SJCRH30 (cell line): ENCODE data around the gene HBA1. TPM values are rescaled to one million over a fixed set of nuclear protein-coding genes. Genes with fewer than 3 reads are reported as not detected.
"Not testable (repeated sequence)": the region's sequence is repeated elsewhere in the genome, so short reads cannot be mapped to it uniquely, and the experiment has no call there.

Experiments used
- DNase-seq, 2 experiments: peaks; one replicate each; pipeline ENCODE4 v3.0.0-alpha.2; 2015 to 2020
- H3K27ac ChIP-seq: fragments of 250-450 bp; sonication (Bioruptor Pico); 2 replicates; pipeline ENCODE4 v1.5.1; 2020; ENCODE audit warnings: mild to moderate bottlenecking, moderate library complexity
- H3K27me3 ChIP-seq: fragments of 250-450 bp; sonication (Bioruptor Pico); 2 replicates; pipeline ENCODE4 v1.5.1; 2020; ENCODE audit warnings: mild to moderate bottlenecking, moderate library complexity
- H3K36me3 ChIP-seq: fragments of 250-450 bp; sonication (Bioruptor Pico); 2 replicates; pipeline ENCODE4 v1.5.1; 2020; ENCODE audit warnings: mild to moderate bottlenecking, moderate library complexity
- H3K4me1 ChIP-seq: fragments of 250-450 bp; sonication (Bioruptor Pico); 2 replicates; pipeline ENCODE4 v1.5.1; 2020; ENCODE audit warnings: mild to moderate bottlenecking, moderate library complexity
- H3K4me3 ChIP-seq: fragments of 250-450 bp; sonication (Bioruptor Pico); 2 replicates; pipeline ENCODE4 v1.5.1; 2020; ENCODE audit warnings: mild to moderate bottlenecking, moderate library complexity
- H3K9me3 ChIP-seq: fragments of 250-450 bp; sonication (Bioruptor Pico); replicated peaks from 2 replicates; pipeline ENCODE4 v1.5.1; 2020; ENCODE audit warnings: mild to moderate bottlenecking, moderate library complexity
- total RNA-seq: library from RNA; depleted of rRNA; stranded (reverse); fragments of >200 nt; shearing (Covaris generic); gene quantifications from 2 replicates; pipeline ENCODE4 v1.2.3, GENCODE V29; 2014; rRNA removed

Gene HBA1
- 0.33 TPM in 1 of 2 replicates, not detected in the other for total RNA-seq

DNA sequence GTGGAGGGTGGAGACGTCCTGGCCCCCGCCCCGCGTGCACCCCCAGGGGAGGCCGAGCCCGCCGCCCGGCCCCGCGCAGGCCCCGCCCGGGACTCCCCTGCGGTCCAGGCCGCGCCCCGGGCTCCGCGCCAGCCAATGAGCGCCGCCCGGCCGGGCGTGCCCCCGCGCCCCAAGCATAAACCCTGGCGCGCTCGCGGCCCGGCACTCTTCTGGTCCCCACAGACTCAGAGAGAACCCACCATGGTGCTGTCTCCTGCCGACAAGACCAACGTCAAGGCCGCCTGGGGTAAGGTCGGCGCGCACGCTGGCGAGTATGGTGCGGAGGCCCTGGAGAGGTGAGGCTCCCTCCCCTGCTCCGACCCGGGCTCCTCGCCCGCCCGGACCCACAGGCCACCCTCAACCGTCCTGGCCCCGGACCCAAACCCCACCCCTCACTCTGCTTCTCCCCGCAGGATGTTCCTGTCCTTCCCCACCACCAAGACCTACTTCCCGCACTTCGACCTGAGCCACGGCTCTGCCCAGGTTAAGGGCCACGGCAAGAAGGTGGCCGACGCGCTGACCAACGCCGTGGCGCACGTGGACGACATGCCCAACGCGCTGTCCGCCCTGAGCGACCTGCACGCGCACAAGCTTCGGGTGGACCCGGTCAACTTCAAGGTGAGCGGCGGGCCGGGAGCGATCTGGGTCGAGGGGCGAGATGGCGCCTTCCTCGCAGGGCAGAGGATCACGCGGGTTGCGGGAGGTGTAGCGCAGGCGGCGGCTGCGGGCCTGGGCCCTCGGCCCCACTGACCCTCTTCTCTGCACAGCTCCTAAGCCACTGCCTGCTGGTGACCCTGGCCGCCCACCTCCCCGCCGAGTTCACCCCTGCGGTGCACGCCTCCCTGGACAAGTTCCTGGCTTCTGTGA, at the start of gene HBA1:
TSS of gene HBA1 (plus strand) at position 204 of the 906 bp plus-strand sequence. CDS start at position 241, 37 bp downstream.
- H3K27ac ChIP-seq, H3K36me3 ChIP-seq, H3K4me3 ChIP-seq, DNase-seq, H3K9me3 ChIP-seq, H3K4me1 ChIP-seq, H3K27me3 ChIP-seq: not testable (repeated sequence)

DNA sequence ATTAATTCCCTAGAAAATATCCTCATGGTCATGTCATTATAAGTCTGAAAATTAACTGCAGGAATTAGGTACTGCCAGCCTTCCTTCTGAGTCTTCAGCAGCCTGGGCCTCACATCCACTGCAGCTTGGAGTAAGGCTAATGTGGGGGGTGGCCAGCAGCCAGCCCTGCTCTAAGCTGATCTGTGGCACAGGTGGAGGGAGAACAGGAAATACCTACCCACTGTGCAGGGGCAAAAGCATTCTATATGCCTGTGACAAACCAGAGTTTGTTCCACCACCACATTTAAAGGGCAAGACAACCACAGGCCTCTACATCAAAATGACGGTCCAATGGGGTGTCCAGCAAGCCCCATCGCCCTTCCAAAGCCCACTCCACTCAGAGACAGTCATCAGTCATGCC, 47.4 kb upstream of the HBA1 start:
- Histone ChIP-seq H3K9me3 (no peaks in the 10 kb centered on the region), H3K27me3 (no peaks in the 10 kb centered on the region), H3K27ac (no peak overlapping the region), H3K4me1 (no peaks in the 10 kb centered on the region), H3K4me3 (no peak overlapping the region), H3K36me3 (no peaks in the 10 kb centered on the region)
- no peak for DNase-seq

DNA sequence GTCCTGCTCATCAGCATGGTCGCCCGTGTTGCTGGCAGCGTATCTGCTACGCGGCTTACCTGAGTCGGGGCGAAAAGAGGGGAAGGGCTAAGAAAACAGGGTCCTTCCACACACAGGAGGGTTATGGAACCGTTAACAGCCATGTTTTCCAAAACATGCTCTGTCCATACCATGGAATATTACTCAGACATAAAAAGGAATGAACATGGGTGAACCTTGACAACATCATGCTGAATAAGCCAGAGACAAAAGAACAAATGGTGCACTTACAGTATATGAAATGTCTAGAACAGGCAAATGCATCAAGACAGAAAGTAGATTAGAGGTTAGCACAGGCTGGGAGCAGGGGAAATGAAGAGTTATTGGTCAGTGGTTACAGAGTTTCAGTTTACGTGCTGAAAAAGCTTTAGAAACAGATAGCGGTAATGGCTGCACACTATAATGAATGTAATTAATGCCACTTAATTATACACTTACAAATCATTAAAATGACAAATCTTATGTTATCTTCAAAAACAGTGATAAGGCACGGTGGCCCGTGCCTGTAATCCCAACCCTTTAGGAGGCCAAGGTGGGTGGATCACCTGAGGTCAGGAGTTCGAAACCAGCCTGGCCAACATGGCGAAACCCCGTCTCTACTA, 45.8 kb upstream of the HBA1 start:
- H3K9me3 ChIP-seq, result no peaks in the 10 kb centered on the region
- no peak for DNase-seq
- H3K36me3 ChIP-seq, result no peaks in the 10 kb centered on the region
- H3K27me3 ChIP-seq, result no peaks in the 10 kb centered on the region
- no peak overlapping the region for H3K27ac ChIP-seq
- H3K4me3 ChIP-seq, result no peak overlapping the region
- no peaks in the 10 kb centered on the region for H3K4me1 ChIP-seq

DNA sequence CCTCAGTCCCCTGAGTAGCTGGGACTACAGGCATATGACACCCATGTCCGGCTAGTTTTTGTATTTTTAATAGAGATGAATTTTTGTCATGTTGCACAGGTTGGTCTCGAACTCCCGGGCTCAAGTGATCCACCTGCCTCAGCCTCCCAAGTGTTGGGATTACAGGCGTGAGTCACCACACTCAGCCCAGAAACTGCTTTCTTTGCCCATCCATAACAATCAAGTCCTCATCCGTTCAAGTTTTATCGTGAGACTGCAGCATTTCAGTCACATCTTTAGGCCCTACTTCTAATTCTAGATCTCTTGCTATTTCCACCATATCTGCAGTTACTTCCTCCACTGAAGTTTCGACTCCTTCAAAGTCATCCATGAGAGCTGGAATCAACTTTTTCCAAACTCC, 44.4 kb upstream of the HBA1 start:
- no peaks in the 10 kb centered on the region for H3K4me1 ChIP-seq
- no peaks in the 10 kb centered on the region for H3K36me3 ChIP-seq
- H3K27ac ChIP-seq, result no peak overlapping the region
- no peaks in the 10 kb centered on the region for H3K9me3 ChIP-seq
- no peak for DNase-seq
- H3K4me3 ChIP-seq, result no peak overlapping the region
- no peaks in the 10 kb centered on the region for H3K27me3 ChIP-seq

DNA sequence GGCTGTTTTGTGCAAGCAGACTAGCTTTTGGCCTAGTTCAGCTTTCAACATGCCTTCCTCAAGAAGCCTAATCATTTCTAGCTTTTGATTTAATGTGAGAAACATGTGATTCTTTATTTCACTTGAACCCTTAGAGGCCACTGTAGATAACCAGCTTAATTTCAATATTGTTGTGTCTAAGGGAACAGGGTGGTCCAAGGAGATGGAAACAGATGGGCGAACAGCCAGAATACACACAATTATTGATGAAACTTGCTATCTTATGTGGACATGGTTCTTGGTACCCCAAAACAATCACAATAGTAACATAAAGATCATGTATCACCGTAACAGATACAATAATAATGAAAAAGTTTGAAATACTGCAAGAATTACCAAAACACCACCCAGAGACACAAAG, 42.8 kb upstream of the HBA1 start:
- H3K27me3 ChIP-seq, result no peaks in the 10 kb centered on the region
- H3K36me3 ChIP-seq, result no peaks in the 10 kb centered on the region
- no peak for DNase-seq
- no peak overlapping the region for H3K4me3 ChIP-seq
- no peaks in the 10 kb centered on the region for H3K4me1 ChIP-seq
- H3K27ac ChIP-seq, result no peak overlapping the region
- H3K9me3 ChIP-seq, result no peaks in the 10 kb centered on the region

DNA sequence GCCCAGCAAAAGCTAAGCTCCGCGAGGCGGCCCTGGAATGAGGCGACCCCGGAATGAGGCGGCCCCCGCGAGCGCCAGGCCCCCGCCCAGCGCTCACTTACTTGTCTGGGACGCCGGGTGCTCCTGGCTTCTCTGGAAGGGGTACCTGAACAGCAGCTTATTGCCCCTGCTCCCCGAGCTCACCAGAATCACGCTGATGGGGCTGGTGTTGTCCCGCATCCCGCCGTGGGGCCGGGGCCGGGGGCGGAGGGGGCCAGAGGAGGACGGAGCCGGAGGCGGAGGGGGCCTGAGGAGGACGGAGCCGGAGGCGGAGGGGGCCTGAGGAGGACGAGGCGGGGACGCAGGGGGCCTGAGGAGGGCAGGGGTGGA, 38.4 kb upstream of the HBA1 start:
- Histone ChIP-seq H3K27ac (peak overlapping the region; percentile 52), H3K4me1 (no peaks in the 10 kb centered on the region), H3K27me3 (no peaks in the 10 kb centered on the region), H3K36me3 (no peaks in the 10 kb centered on the region), H3K4me3 (peak overlapping the region; percentile 70), H3K9me3 (no peaks in the 10 kb centered on the region)
- peak; percentile 27 to 44 for DNase-seq

DNA sequence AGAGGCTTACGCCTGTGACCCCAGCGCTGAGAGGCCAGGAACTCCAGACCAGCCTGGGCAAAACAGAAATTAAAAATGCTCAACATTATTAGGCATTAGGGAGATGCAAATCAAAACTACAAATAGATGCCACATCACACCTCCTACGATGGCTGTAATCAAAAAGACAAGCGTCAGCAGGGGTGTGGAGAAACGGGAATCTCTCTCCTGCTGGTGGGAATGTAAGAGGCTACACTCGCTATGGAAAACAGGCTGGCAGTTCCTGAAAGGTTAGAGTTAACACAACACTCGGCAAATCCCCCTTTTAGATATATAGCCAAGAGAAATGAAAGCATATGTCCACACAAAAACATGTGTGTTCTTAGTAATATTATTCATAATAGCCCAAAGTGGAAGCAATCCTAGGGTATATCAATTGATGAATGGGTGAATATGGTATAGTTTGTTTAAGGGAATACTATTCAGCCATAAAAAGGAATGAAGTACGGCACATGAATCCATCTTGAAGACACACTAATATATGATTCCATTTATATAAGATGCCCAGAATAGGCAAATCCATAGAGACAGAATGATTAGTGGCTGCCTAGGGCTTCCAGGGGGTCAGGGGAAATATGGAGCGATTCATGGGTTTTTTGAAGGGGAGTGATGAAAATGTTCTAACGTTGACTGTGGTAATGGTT, 36.2 kb upstream of the HBA1 start:
- Histone ChIP-seq H3K36me3 (no peaks in the 10 kb centered on the region), H3K4me1 (no peaks in the 10 kb centered on the region), H3K27ac (no peak overlapping the region), H3K9me3 (no peaks in the 10 kb centered on the region), H3K27me3 (no peaks in the 10 kb centered on the region), H3K4me3 (no peak overlapping the region)
- DNase-seq, result no peak

DNA sequence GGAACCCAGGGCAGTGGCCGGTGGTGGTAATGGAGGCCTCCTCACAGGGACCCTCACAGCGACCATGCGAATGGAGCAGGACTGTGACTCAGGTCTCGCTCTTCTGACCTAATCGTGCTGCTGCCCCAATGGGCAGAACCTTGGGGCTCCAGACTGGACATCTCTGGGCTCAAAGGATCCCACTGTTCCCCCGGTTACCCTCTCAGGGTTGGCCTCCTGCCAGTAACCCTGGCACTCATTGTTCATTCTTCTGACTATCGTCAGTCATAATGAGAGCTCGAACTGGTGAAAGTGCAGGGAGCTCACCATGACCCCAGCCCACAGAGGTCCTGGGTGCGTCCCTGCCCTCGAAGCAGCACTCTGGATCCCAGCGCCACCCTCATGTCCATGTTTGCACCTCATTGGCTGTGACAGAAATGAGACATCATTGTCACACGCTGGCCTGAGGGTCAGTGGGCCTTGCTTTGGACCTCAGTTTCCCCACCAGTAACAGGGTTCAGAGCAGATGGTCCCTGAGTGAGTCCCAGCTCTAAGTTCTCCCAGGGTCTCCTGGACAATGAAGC, 34.0 kb upstream of the HBA1 start:
- Histone ChIP-seq H3K4me3 (no peak overlapping the region), H3K9me3 (no peaks in the 10 kb centered on the region), H3K4me1 (no peaks in the 10 kb centered on the region), H3K27ac (no peak overlapping the region), H3K27me3 (no peaks in the 10 kb centered on the region), H3K36me3 (no peaks in the 10 kb centered on the region)
- no peak for DNase-seq

DNA sequence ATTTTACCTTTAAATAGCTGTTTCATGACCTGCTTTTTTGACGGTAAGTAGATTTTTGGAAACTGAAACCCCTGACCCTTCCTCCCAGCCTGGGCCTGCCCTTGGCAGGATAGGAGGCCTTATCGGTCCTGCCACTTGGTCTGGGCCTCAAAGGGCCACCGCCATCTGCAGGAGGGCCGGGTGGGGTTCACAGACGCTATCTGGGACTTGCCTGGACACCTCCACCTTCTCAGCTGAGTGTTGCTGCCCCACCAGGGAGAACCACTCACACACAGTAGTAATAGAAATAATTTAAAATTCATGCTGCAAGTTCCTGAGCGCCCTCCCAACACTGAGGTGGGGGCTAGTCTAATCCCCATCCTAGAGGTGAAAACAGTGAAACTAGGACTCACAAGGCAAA, 33.4 kb upstream of the HBA1 start:
- DNase-seq, result no peak
- no peak overlapping the region for H3K27ac ChIP-seq
- no peaks in the 10 kb centered on the region for H3K4me1 ChIP-seq
- no peaks in the 10 kb centered on the region for H3K36me3 ChIP-seq
- H3K4me3 ChIP-seq, result no peak overlapping the region
- no peaks in the 10 kb centered on the region for H3K27me3 ChIP-seq
- H3K9me3 ChIP-seq, result no peaks in the 10 kb centered on the region

DNA sequence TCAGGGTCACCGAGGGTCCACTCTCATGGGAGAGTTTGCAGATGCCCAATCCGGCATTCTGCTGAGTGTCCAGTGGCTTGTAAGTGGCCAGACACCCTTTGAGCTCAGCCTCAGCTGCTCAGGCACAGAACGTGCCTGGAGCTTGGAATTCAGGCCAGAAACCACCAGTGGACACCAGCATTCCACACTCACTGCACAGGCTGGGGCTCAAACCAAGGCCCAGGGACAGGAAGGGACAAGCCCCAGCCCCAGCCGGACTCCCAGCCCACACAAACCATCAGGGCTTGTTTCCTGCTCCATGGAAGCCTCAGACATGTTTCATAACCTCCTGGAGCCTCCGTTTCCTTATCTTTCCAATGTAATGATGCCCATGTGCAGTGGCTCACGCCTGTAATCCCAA, 33.0 kb upstream of the HBA1 start:
- H3K36me3 ChIP-seq, result no peaks in the 10 kb centered on the region
- DNase-seq, result no peak
- H3K27me3 ChIP-seq, result no peaks in the 10 kb centered on the region
- no peaks in the 10 kb centered on the region for H3K4me1 ChIP-seq
- H3K4me3 ChIP-seq, result no peak overlapping the region
- H3K27ac ChIP-seq, result no peak overlapping the region
- H3K9me3 ChIP-seq, result no peaks in the 10 kb centered on the region

DNA sequence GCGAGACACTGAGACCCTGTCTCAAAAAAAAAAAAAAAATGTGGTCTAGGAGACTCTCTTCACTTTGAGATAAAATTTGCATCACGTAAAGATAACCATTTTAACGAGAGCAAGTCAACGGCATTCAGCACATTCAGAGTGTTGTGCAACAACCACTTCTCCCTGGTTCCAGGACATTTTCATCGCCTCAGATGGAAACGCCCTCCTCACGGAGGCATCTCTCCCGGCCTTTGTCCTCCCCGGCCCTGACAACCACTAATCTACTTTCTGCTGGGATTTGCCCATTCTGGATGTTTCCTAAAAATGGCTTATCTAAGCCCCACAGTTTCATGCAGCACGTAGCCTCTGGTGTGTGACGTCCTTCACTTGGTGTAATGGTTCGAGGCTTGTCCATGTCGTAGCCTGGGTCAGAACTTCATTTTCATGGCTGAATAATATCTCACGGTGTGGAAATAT, 31.7 kb upstream of the HBA1 start:
- no peak for DNase-seq
- Histone ChIP-seq H3K27ac (no peak overlapping the region), H3K36me3 (no peaks in the 10 kb centered on the region), H3K4me1 (peaks cover 5% of the 10 kb centered on the region; the same call in 1 of the 2 replicates), H3K27me3 (no peaks in the 10 kb centered on the region), H3K4me3 (no peak overlapping the region), H3K9me3 (no peaks in the 10 kb centered on the region)

DNA sequence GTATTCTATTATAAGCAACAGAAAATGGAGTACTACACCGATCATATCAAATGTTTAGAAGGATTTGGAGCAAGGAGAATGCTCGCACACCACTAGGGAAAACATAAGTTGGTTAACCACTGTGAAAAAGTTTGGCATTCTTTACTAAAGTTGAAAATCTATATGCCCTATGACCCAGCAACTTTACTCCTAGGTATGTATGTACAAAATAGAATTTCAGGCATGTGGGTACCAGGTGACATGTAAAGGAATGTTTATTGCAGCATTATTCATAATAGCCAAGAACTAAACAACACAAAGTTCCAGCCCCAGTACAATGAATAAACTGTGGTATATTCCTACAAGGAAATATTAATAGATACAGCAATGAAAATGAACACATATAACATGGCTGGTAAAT, 29.8 kb upstream of the HBA1 start:
- peaks cover 5% of the 10 kb centered on the region; the same call in 1 of the 2 replicates for H3K4me1 ChIP-seq
- no peaks in the 10 kb centered on the region for H3K36me3 ChIP-seq
- H3K27ac ChIP-seq, result no peak overlapping the region
- DNase-seq, result no peak
- H3K27me3 ChIP-seq, result no peaks in the 10 kb centered on the region
- H3K9me3 ChIP-seq, result no peaks in the 10 kb centered on the region
- no peak overlapping the region for H3K4me3 ChIP-seq

DNA sequence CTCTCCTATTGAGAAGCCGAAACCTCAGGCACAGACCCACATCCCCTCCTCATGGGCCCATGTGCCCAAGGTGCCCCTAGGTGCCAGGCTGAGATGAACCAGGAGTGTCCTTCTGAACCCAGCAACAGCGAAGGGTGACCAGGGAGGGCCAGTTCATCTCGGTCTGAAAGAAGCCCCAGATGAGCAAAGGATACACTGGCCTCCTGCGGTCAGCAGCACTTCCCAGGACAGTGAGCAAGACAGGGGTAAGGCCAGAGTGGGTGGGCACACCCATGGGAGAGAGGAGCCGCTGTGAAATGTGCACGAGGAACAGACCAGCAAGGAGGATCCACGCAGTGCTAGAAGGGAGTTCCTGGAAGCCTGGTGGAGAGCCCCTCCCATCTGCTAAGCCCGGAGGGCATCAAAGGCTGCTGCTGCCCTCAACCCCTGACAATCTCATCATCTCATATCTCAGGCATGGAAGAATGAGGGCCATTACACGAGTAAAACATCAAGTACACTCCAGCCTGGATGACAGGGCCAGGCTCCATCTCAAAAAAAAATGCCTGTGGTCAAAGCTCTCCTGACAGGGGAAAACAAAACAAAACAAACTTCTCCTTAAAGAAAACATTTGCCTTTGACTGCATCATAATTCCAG, 27.3 kb upstream of the HBA1 start:
- H3K4me1 ChIP-seq, result peaks cover 5% of the 10 kb centered on the region; the same call in 1 of the 2 replicates
- no peaks in the 10 kb centered on the region for H3K27me3 ChIP-seq
- H3K27ac ChIP-seq, result no peak overlapping the region
- no peak overlapping the region for H3K4me3 ChIP-seq
- no peaks in the 10 kb centered on the region for H3K36me3 ChIP-seq
- no peaks in the 10 kb centered on the region for H3K9me3 ChIP-seq
- DNase-seq, result peak in 1 of 2 experiments; percentile 51
